GM15510 (cell line): Measurements from ENCODE around the gene CYP51A1.
A peak's percentile ranks its signal among the peaks of the same experiment; 100 is the strongest.

Experiments
- POLR2A ChIP-seq: IDR thresholded peaks from 3 replicates; pipeline ENCODE4 v1.6.1; 2011; ENCODE audit warnings: borderline replicate concordance; ENCODE audit not compliant: insufficient read length; ENCODE audit errors: extremely low read depth

CYP51A1 gene

GRCh38 chr7:92134271-92135051 is at the start of gene CYP51A1:
CYP51A1 (minus strand) TSS chr7:92134477; CDS start chr7:92134364, 113 bp downstream.
- peak; percentile 73 for TF ChIP-seq POLR2A

- no peak for TF ChIP-seq POLR2A
Measured at GRCh38 chr7:92178928-92179924, 44.9 kb upstream of the CYP51A1 start, which contains the start of gene LRRD1. LRRD1 (minus strand) TSS chr7:92179142; CDS start chr7:92165202, 13,940 bp downstream.

DNA sequence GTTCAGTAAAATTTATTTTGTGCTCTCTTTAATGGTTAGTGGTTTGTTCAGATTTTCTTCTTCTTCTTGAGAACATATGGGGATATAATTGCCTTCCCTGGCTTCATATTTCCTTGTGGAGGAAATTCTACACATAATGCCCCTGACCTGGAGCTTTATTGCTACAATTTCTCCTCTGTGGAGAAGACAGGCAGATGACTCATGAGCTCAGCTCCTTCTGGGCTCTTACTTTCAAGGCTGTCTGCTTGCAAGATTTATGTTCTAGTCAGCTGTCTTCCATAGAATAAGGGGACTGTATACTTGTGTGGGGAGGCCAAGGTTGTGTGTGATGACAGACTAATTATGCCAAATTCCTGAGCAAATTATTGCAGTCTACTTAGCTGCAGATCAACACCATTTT is 43.1 kb upstream of the CYP51A1 start:
- no peak for TF ChIP-seq POLR2A

DNA sequence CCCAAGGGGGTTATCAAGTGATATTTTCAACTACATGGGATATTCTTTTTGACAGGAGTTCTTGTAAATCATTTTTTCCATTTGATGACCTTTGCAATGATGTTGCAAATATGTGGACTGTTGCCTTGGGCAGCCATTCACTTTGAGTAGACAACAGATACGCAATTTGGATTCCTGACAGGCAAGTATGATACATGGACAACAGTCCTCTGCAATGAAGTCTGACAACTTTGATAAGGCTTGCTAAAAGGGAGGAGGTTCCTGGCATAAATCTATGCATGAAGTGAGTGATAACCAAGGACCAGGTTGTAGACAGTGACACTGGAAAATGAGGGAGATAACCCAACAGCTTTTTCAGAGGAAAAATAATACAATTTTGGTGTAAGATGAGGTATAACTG is 27.0 kb upstream of the CYP51A1 start:
- TF ChIP-seq POLR2A: no peak

DNA sequence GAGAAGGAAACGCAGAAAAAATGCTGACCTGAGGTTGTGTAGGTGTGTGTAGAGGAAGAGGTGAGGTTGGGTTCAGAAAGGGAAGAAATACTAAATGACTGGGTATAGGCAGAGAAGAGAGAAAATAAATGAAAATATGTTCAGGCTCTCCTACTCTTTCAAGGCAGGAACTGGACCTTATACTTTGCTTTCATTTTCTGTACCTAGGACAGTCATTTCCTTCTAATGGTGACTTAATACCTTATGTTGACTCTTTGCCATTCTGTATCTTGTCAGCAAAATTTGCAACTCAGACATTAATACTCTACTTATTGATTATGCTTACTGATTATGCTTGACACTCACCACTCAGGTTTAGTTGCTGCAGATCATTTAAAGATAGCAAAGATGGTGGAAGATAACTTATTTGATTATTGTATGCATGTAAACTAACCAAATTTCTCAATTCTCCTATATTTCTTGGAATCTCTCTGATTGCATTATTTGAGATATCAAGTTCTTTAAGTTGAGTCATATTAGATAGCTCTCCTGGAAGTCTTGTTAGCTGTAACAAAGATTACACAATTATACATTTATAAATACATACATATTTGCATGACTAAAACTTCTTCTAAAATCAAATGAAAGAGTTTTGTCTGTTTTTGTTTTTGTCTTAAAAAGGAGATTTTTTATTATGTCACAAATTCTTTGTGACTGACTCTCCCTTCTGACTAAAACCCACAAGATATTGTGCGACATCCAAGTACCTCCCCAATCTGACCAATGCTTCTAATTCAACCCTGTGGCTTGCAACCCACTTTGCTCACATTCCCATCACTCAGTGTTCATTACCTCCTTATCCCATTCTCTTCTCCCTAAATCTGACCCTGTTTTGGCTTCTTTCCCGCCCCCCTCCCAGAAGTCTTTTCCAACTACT is 24.6 kb upstream of the CYP51A1 start:
- TF ChIP-seq POLR2A: no peak

GRCh38 chr7:92156990-92157389 is 22.7 kb upstream of the CYP51A1 start:
- no peak for TF ChIP-seq POLR2A

DNA sequence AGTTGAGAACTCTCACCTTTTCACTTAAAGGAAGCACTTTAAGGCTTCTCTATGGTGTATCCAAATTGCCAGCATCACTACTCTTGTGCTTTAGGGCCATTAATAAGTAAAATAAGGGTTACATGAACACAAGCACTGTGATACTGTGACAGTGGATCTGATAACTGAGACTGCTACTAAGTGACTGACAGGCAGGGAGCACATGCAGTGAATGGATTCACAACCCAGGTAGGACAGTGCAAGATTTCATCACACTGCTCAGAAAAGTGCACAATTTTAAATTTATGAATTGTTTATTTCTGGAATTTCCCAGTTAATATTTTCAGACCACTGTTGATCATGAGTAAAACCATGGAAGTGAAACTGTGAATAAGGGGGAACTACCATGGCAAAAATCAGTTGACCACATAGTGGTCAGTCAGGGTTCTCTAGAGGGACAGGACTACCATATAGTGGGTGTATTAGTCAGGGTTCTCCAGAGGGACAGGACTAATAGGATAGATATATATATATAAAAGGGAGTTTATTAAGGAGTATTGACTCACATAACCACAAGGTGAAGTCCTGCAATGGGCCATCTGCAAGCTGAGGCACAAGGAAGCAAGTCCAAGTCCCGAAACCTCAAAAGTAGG is 20.9 kb upstream of the CYP51A1 start:
- TF ChIP-seq POLR2A: no peak

DNA sequence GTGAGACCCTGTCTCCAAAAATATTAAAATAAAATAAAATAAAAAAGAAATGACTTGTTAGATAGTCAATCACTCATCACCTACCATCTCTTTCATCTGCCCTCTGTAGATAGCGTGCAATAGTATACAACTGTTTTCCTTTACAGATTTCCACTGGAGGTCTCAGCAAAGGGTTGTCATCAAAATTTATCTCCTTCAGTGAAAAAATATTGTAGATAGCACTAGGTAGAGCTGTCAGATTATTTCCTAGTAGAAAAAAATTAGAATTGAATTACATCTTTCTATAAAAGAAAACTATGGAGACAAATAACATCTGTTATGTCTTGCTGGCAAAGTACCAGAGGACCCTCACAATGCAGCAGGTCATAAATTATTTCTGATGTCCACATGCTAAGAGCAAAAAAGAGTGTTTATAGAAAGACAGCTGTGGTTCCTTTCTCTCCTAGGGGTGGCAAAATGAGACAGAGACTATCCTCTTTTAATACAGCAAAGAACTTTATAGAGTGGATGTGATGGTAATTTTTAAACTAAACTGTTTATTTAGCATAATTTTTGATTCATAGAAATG is 16.3 kb upstream of the CYP51A1 start:
- no peak for TF ChIP-seq POLR2A

- no peak for TF ChIP-seq POLR2A
Measured at GRCh38 chr7:92149736-92150239, 15.5 kb upstream of the CYP51A1 start.

DNA sequence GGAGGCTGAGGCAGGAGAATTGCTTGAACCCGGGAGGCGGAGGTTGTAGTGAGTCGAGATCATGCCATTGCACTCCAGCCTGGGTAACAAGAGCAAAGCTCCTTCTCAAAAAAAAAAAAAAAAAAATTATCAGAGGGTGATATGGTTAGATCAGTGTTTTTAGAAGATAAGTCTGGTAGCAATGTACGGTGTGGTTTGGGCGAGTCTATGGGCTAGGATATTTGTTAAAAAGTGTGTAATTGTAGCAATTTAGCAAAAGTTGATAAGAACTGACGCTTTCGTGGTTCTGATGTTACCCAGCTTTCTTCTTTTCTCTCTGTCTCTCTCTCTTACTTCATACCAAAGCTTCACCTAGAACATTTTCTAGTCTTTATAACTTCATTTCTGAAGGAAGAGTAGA is 6.9 kb upstream of the CYP51A1 start:
- no peak for TF ChIP-seq POLR2A

DNA sequence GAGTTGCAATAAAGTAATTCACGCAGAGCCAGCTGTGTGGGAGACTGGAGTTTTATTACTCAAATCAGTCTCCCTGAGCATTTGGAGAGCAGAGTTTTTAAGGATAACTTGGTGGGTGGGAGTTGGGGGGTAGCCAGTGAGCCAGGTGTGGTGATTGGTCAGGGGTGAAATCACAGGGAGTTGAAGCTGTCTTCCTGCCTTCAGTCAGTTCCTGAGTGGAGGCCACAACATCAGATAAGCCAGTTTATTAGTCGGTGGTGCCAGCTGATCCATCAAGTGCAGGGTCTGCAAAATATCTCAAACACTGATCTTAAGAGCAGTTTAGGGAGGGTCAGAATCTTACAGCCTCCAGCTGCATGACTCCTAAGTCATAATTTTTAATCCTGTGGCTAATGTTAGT is 3.3 kb upstream of the CYP51A1 start:
- TF ChIP-seq POLR2A: no peak

DNA sequence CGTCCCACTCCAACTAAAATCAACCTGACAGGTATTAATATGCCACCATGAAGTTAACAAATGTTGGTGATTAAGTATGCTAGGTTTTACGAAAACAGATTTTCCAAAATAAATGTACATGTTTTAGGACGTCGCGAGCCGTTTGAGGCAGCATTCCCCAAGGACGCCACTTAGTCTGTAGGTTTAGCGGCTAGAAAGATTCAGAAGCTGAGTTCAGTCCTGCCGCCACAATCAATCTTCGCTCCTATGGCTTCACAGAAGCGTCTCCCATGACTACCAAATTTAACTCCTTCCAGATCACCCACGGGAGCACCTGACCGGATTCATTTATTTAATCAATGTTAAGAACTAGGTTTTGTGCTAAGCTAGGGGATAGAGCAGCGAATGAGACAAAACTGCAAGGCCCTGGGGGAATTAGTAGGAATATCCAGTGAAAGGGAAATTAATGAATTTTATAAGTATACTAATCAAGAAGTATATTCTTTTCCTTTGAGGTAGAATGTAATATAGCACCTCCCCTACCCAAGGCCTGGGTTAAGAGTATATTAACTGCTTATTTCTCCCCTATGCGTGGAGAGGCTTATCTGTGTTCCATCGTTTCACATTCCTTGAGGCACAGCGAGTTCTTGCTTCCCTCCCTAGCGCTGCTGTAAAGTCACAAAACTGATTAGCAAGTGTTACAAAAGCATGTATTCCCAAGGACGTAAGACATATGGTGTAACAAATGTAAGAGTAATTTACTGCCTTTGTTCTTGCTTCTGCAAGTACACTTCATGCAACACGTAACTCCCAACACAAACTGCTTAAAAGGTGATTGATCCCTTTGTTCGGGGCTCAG is 994 bp upstream of the CYP51A1 start:
- no peak for TF ChIP-seq POLR2A

DNA sequence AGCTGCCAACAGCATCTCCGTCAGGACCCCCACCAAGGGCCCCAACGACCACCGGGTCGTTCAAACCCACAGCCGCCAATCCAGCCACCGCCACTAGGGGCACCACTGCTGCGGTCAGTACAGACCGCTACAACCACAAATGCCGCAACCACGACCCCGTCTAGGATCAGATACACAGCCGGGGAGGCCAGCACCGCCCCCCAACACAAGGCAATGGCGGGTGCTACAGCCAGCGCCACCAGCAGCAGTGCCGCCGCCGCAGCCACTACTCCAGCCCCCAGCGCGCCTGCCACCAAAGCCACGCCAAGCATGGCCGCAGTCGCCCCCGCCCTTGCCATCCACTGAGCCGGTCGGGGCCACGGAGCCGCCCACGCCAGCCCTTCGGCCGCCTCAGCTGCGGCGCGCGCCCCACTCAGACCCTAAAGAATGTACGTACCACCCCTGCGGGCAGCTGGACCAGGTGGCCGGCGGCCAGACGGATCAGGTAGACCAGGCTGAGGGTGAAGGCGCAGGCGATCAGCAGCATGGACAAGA is 473 bp downstream of the CYP51A1 start:
- TF ChIP-seq POLR2A: no peak

- no peak for TF ChIP-seq POLR2A
Measured at GRCh38 chr7:92133133-92133736, 1.0 kb downstream of the CYP51A1 start.
